ENCODE data around the gene TMCO1.

DNA sequence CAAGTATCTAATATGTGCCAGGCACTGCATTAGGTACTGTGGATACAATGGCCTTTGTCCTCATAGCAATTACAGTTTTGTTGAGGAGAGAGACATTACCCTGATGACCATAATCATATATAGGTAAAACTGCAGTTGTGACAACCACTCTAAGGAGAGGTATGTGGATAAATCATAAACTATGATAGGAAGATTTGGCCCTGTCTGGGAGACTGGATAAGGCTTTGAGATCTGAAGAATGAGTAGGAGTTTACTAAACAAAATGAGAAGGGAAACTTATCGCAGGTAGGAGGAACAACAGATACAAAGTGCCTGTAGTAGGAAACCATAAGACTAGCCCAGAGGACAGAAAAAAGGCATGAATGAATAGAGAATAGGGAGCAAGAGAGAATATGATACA lies 4.4 kb downstream of the TMCO1 start:
- TF ChIP-seq EP300 (IDR thresholded peaks at IDR 0.05) (no peak), CTCF (IDR thresholded peaks at IDR 0.05) (no peak)

Measured in upper lobe of left lung (tissue), 4 donors.